Lower leg skin (tissue), 3 donors: ENCODE results near the gene PTPRU.

Experiments used
- POLR2A ChIP-seq, 2 donors: fragments of 450-650 bp; IDR thresholded peaks; one replicate each; pipeline ENCODE4 v1.6.1; 2016 to 2017; ENCODE audit warnings: antibody characterized with exemption in 2 of 2, mild to moderate bottlenecking in 1 of 2, moderate library complexity in 1 of 2
- TF ChIP-seq, protein P1 (sequence below), 3 donors: fragments of 450-650 bp; IDR thresholded peaks; one replicate each; pipeline ENCODE4 v1.5.1; 2016; ENCODE audit warnings: antibody characterized with exemption in 3 of 3, mild to moderate bottlenecking in 3 of 3, moderate library complexity in 2 of 3

DNA sequence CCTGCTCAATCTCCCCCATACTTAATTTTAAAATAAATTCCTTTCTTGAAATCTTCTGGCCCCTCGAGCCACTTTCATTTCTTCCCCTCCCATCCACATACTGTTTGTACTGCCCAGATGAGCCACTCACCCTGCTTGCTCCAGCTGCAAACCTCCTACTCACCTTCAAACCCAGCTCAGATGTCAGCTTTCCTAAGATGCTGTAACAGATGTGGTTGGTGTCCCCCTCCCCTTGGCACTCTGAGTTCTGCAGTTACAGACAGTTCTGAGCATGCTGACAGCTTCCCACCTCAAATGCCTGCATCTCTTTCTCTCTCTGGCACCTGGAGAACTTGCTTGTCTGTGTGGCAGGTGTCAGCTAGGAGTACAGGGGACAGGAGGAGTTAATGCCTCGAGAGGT lies 106.7 kb downstream of the PTPRU start:
- TF ChIP-seq, protein P1, sequence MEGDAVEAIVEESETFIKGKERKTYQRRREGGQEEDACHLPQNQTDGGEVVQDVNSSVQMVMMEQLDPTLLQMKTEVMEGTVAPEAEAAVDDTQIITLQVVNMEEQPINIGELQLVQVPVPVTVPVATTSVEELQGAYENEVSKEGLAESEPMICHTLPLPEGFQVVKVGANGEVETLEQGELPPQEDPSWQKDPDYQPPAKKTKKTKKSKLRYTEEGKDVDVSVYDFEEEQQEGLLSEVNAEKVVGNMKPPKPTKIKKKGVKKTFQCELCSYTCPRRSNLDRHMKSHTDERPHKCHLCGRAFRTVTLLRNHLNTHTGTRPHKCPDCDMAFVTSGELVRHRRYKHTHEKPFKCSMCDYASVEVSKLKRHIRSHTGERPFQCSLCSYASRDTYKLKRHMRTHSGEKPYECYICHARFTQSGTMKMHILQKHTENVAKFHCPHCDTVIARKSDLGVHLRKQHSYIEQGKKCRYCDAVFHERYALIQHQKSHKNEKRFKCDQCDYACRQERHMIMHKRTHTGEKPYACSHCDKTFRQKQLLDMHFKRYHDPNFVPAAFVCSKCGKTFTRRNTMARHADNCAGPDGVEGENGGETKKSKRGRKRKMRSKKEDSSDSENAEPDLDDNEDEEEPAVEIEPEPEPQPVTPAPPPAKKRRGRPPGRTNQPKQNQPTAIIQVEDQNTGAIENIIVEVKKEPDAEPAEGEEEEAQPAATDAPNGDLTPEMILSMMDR (IDR thresholded peaks at IDR 0.05): no peak
- no peak for TF ChIP-seq POLR2A (IDR thresholded peaks at IDR 0.05)
